ENCODE data around the gene XYLT2. TPM values are rescaled to one million over a fixed set of nuclear protein-coding genes. Genes with fewer than 3 reads are reported as not detected.

Gene XYLT2
- total RNA-seq (26.6 and 29.9 TPM in 2 replicates), polyA plus RNA-seq (19.1 and 24.0 TPM in 2 replicates), polyA minus RNA-seq (23.4 and 29.9 TPM in 2 replicates), Bru-seq, nascent RNA (percentile 53 among the genes with signal in this experiment), BruChase-seq, experiment 1, labeled RNA remaining after a 6-hour chase (percentile 70 among the genes with signal in this experiment), BruChase-seq, experiment 2, labeled RNA remaining after a 2-hour chase (percentile 66 among the genes with signal in this experiment)
- polyA plus RNA-seq (2011; cell fraction: cytosol; rRNA removed): 9.4 and 12.5 TPM in 2 replicates
- polyA plus RNA-seq (2011; cell fraction: nucleus; rRNA removed): 16.4 and 19.0 TPM in 2 replicates
- polyA plus RNA-seq (2012): 19.2 and 22.9 TPM in 2 replicates
- 16.8 TPM for polyA minus RNA-seq (2011; cell fraction: cytosol; rRNA and poly(A)+ RNA removed)
- 9.5 and 11.6 TPM in 2 replicates for polyA minus RNA-seq (2011; cell fraction: nucleus; rRNA and poly(A)+ RNA removed)
- long read RNA-seq, transcript XYLT2-201 (11 exons, 3,507 nt): major isoform, 22 of 36 reads
- long read RNA-seq, partial matches to known transcripts: 8 of 36 reads
- long read RNA-seq, other reads (novel, unspliced or antisense): 3 of 36 reads

- H3K4me3 ChIP-seq (replicated peaks in 1 of 3; ENCODE audit: insufficient read depth in 1 of 3, low read depth in 1 of 3, low read length in 3 of 3): peak within 1 kb of the TSS; percentile 80 to 90 (median 84)
- ChIA-PET CTCF (interaction anchor here (0.6 to 4.9 kb wide), 5 partner anchors 15 to 206 kb away, joined by 3 to 24 read pairs (median 3); partner anchors contain the start of gene COL1A1), POLR2A (no interaction called here)
- H3K27me3 ChIP-seq (ENCODE audit: control insufficient read depth in 2 of 2, insufficient read depth in 2 of 2, low read length in 2 of 2): peaks cover 2 to 11% of the 10 kb centered on the region in 2 experiments
- H3K9me1 ChIP-seq (replicated peaks; ENCODE audit: control insufficient read depth, extremely low read depth, insufficient read depth, low read length): no peaks in the 10 kb centered on the region
- no peaks in the 10 kb centered on the region for H4K20me1 ChIP-seq (replicated peaks; ENCODE audit: control insufficient read depth, extremely low read depth, insufficient read depth, low read length)
- H2AFZ ChIP-seq (ENCODE audit: low read depth, low read length): peak within 1 kb of the TSS; percentile 100
- H3K4me1 ChIP-seq (ENCODE audit: control insufficient read depth, extremely low read depth, insufficient read depth, low read length): peaks cover 28% of the 10 kb centered on the region
- BruUV-seq (replicated peaks): no TSS peak
- H3K4me2 ChIP-seq (ENCODE audit: insufficient read depth, low read length): peak within 1 kb of the TSS; percentile 93
- H3K9me3 ChIP-seq (replicated peaks; ENCODE audit: control insufficient read depth, insufficient read depth, low read length): no peaks in the 10 kb centered on the region
- H3K9ac ChIP-seq (replicated peaks; ENCODE audit: extremely low read depth, insufficient read depth, low read length): peak within 1 kb of the TSS; percentile 74
- peaks cover 14% of the 10 kb centered on the region for H3K79me2 ChIP-seq (ENCODE audit: control insufficient read depth, insufficient read depth, low read length)
- TF ChIP-seq POLR2AphosphoS5 (IDR thresholded peaks at IDR 0.05; ENCODE audit: insufficient read depth, low read depth, low read length): peak; percentile 56
- TF ChIP-seq JUN (IDR thresholded peaks at IDR 0.05; ENCODE audit: borderline replicate concordance, insufficient read depth, insufficient read length, low read depth): no peak
- TF ChIP-seq POLR2A (IDR thresholded peaks at IDR 0.05; ENCODE audit: low read depth, low read length): peak; percentile 62
- peak; percentile 40 for TF ChIP-seq EZH2 (IDR thresholded peaks at IDR 0.05; ENCODE audit: borderline replicate concordance, low read depth, low read length, severe bottlenecking)
- DNase-seq (ENCODE audit: low read depth, low spot score) (peak; percentile 72), FAIRE-seq (peak; percentile 78)
- dilution Hi-C loops (cut with MboI; ENCODE audit: extremely low pct_ligation_motif_present, low sequenced_read_pairs): no loop called here
- intact Hi-C loops (cut with micrococcal nuclease): no loop called here
- no peaks in the 10 kb centered on the region for H3K36me3 ChIP-seq (ENCODE audit: control insufficient read depth in 2 of 2, extremely low read depth in 1 of 2, insufficient read depth in 2 of 2, low read length in 2 of 2)
- peak within 1 kb of the TSS; percentile 11 for H3K27ac ChIP-seq (ENCODE audit: insufficient read depth, low read depth, low read length)
Measured at GRCh38 chr17:50345432-50346312, at the start of gene XYLT2. TSS of gene XYLT2 (plus strand) at chr17:50346126. CDS start at chr17:50346141, 15 bp downstream.
